Spleen (tissue), 11 donors: ENCODE data around the gene EID3. TPM values are rescaled to one million over a fixed set of nuclear protein-coding genes. Genes with fewer than 3 reads are reported as not detected.
"Not testable (repeated sequence)": the region's sequence is repeated elsewhere in the genome, so short reads cannot be mapped to it uniquely, and the experiment has no call there.

Experiments
- DNase-seq: peaks from one replicate; pipeline ENCODE4 v3.0.0-alpha.2; 2020
- H3K27ac ChIP-seq, 8 donors: fragments of 200-600 bp; sonication (generic) in 7 of 8; 1 replicate in 4 of 8; 2 replicates in 4 of 8; pipeline versions ENCODE4 v1.5.0 to v1.8.0; 2016 to 2021; ENCODE audit warnings: inconsistent platforms in 4 of 8, mild to moderate bottlenecking in 4 of 8, moderate library complexity in 1 of 8
- H3K27me3 ChIP-seq, 7 donors: fragments of 200-600 bp; sonication (generic) in 6 of 7; replicated peaks in 1 of 7; 1 replicate in 4 of 7; 2 replicates in 3 of 7; pipeline versions ENCODE4 v1.5.0 to v1.8.0; 2016 to 2021; ENCODE audit warnings: inconsistent platforms in 3 of 7, mild to moderate bottlenecking in 1 of 7
- H3K36me3 ChIP-seq, 6 donors: fragments of 200-600 bp; sonication (generic) in 5 of 6; 1 replicate in 4 of 6; 2 replicates in 2 of 6; pipeline versions ENCODE4 v1.5.0 to v1.8.0; 2016 to 2021; ENCODE audit warnings: inconsistent platforms in 2 of 6
- H3K4me1 ChIP-seq, 6 donors: fragments of 200-600 bp; sonication (generic) in 5 of 6; 1 replicate in 3 of 6; 2 replicates in 3 of 6; pipeline versions ENCODE4 v1.5.0 to v1.8.0; 2016 to 2021; ENCODE audit warnings: inconsistent platforms in 3 of 6
- H3K4me3 ChIP-seq, 8 donors: fragments of 200-600 bp; sonication (generic) in 7 of 8; 1 replicate in 4 of 8; 2 replicates in 4 of 8; pipeline versions ENCODE4 v1.5.0 to v1.8.0; 2016 to 2021; ENCODE audit warnings: inconsistent platforms in 4 of 8, mild to moderate bottlenecking in 4 of 8, moderate library complexity in 2 of 8
- H3K9me3 ChIP-seq, 8 donors: fragments of 200-600 bp; sonication (generic) in 7 of 8; 1 replicate in 4 of 8; 2 replicates in 4 of 8; pipeline versions ENCODE4 v1.5.0 to v1.8.0; 2016 to 2021; ENCODE audit warnings: inconsistent platforms in 4 of 8
- POLR2A ChIP-seq, 3 donors: fragments of 450-650 bp; IDR thresholded peaks; one replicate each; pipeline ENCODE4 v1.5.1; 2017; ENCODE audit warnings: antibody characterized with exemption in 3 of 3, mild to moderate bottlenecking in 1 of 3
- POLR2AphosphoS5 ChIP-seq, 3 donors: sonication (generic); formaldehyde crosslinking; IDR thresholded peaks; one replicate each; pipeline ENCODE4 v1.5.1; 2017; ENCODE audit warnings: antibody characterized with exemption in 3 of 3
- WGBS, 5 donors: extraction: QIAGEN DNeasy Blood & Tissue Kit in 3 of 5; methylation state at CpG; one replicate each; pipeline versions ENCODE4 v1.1.5 to v1.1.7; 2013 to 2018; 5-methylcytosine and 5-hydroxymethylcytosine counted together
- intact Hi-C: fragments of 100-400 bp; cut with DNase I; formaldehyde crosslinking; loops from one replicate; pipeline ENCODE4 v1.15.0; 2023; ENCODE audit warnings: low total_unique reads
- polyA plus RNA-seq, 3 donors: library from polyadenylated mRNA; stranded (reverse); fragments of 200-250 nt; gene quantifications; one replicate each; pipeline ENCODE4 v1.2.1, GENCODE V29; 2013
- total RNA-seq, 7 donors: library from RNA; depleted of rRNA in 3 of 7; stranded (reverse); fragments of >200 nt in 3 of 7; fragmentation: NEBNext Ultra II Directional in 4 of 7; extraction: Animal tissue kit (Norgen Biotek cat#: 25700) in 4 of 7; gene quantifications; one replicate each; pipeline versions ENCODE4 v1.1.0 to v1.2.1, GENCODE V29; 2016 to 2021
- TF ChIP-seq, protein P1 (sequence below), 11 experiments: fragments of 200-600 bp in 7 of 11; fragments of 450-650 bp in 4 of 11; sonication (generic) in 4 of 11; IDR thresholded peaks in 8 of 11; conservative IDR thresholded peaks in 3 of 11; 1 replicate in 7 of 11; 2 replicates in 4 of 11; pipeline versions ENCODE4 v1.4.0 to v1.8.0; 2016 to 2021; ENCODE audit warnings: antibody characterized with exemption in 11 of 11, inconsistent platforms in 4 of 11, mild to moderate bottlenecking in 1 of 11
- donor health status: healthy with polysubstance abuse.
- donor health status: DM: no; HTN: no; CAD: no; lungs with moderate emphysema.
- donor health status: DM: no; HTN: no; CAD: no.
- donor health status: Bipolar disorder and iron deficiency.
- donor health status: healthy.
- donor health status: DM: no; HTN: no; CAD: no.
- donor health status: DM: yes; HTN: yes; CAD: no.

EID3 gene
- total and polyA plus RNA-seq, 10 donors = 2.4 to 20.8 (median 6.1) TPM

DNA sequence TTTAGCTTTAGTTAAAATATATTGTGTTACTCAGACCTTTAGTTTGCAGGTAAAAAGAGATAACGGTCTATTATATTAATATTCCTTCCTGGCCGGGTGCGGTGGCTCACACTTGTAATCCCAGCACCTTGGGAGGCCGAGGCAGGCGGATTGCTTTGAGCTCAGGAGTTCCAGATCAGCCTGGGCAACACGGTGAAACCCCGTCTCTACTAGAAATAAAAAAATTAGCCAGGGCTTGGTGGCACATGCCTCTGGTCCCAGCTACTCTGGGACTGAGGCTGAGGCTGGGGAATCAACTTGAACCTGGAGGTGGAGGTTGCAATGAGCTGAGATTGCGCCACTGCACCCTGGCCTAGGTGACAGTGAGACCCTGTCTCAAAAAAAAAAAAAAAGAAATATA is 13.2 kb upstream of the EID3 start:
- no peaks in the 10 kb centered on the region for H3K9me3 ChIP-seq
- peak overlapping the region in 1 of 8 donors; percentile 97 for H3K27ac ChIP-seq
- intact Hi-C loops = no loop called here
- H3K4me3 ChIP-seq = peak overlapping the region in 3 of 8 donors; percentile 81 to 97 (median 85)
- TF ChIP-seq POLR2A (IDR thresholded peaks at IDR 0.05) = no peak
- TF ChIP-seq, protein P1, sequence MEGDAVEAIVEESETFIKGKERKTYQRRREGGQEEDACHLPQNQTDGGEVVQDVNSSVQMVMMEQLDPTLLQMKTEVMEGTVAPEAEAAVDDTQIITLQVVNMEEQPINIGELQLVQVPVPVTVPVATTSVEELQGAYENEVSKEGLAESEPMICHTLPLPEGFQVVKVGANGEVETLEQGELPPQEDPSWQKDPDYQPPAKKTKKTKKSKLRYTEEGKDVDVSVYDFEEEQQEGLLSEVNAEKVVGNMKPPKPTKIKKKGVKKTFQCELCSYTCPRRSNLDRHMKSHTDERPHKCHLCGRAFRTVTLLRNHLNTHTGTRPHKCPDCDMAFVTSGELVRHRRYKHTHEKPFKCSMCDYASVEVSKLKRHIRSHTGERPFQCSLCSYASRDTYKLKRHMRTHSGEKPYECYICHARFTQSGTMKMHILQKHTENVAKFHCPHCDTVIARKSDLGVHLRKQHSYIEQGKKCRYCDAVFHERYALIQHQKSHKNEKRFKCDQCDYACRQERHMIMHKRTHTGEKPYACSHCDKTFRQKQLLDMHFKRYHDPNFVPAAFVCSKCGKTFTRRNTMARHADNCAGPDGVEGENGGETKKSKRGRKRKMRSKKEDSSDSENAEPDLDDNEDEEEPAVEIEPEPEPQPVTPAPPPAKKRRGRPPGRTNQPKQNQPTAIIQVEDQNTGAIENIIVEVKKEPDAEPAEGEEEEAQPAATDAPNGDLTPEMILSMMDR (IDR thresholded peaks at IDR 0.05 in 8 of 11, conservative IDR thresholded peaks at IDR 0.05 in 3 of 11) = no peak
- no peak for TF ChIP-seq POLR2AphosphoS5 (IDR thresholded peaks at IDR 0.05)
- no peak for DNase-seq
- peaks cover 24 to 80% (median 48%) of the 10 kb centered on the region in 6 donors for H3K4me1 ChIP-seq
- 85 to 95% (median 89%) methylated on average over 8 of the region's 8 CpGs for WGBS, 5 donors
- no peaks in the 10 kb centered on the region for H3K27me3 ChIP-seq
- peaks cover 0 to 60% (median 10%) of the 10 kb centered on the region in 6 donors for H3K36me3 ChIP-seq

DNA sequence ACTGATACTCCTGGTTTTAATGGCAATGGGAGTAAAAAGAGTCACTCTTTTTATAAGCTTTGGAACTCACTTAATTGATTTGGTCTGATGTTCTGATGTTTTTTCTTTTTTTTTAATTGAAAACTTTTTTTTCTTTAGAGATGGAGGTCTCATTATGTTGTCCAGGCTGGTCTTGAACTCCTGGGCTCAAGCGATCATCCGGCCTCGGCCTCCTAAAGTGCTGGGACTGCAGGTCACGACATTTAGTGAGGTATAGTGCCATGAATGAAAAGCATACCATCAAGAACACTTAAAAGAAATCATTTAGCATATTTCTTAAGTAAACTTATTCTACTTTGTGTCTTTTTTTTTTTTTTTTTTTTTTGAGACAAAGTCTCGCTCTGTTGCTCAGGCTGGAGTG is 12.7 kb upstream of the EID3 start:
- no peak for TF ChIP-seq POLR2A (IDR thresholded peaks at IDR 0.05)
- no peak for TF ChIP-seq POLR2AphosphoS5 (IDR thresholded peaks at IDR 0.05)
- TF ChIP-seq, protein P1 (IDR thresholded peaks at IDR 0.05 in 8 of 11, conservative IDR thresholded peaks at IDR 0.05 in 3 of 11) = no peak
- H3K4me3 ChIP-seq = no peak overlapping the region
- H3K27me3 ChIP-seq = no peaks in the 10 kb centered on the region
- H3K4me1 ChIP-seq = peaks cover 23 to 82% (median 50%) of the 10 kb centered on the region in 6 donors
- no peak for DNase-seq
- intact Hi-C loops = no loop called here
- peaks cover 0 to 65% (median 11%) of the 10 kb centered on the region in 6 donors for H3K36me3 ChIP-seq
- WGBS, 5 donors = 91 to 99% (median 96%) methylated on average over 5 of the region's 5 CpGs
- no peaks in the 10 kb centered on the region for H3K9me3 ChIP-seq
- no peak overlapping the region for H3K27ac ChIP-seq

DNA sequence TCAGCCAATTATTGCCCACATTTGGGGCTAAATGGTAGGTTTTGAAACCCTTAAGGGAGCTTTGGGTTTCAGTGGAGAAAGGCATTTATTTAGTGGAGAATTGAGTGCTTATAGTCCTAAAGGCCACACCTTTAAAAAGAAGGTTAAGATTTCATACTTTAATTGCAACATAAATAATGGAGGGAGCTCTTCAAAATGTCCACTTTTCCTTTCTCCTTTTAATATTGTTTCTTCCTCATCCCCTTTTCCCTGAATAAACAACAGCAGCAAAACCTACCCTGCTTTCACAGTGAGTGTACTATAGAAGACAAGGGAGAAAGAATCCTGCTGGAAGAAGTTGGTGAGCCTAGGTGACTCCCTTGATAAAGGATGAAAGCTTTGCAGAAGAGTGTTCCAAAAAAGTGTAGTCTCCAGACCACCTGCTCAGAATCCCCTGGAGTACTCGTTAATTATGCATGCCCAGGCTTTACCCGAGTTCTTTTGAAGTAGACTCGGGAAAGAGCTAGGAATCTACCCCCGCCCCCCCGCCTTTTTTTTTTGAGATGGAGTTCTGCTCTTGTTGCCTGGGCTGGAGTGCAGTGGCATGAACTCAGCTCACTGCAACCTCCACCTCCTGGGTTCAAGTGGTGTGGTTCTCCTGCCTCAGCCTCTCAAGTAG is 11.5 kb upstream of the EID3 start:
- Histone ChIP-seq H3K27ac (no peak overlapping the region), H3K36me3 (peaks cover 0 to 76% (median 11%) of the 10 kb centered on the region in 6 donors), H3K27me3 (no peaks in the 10 kb centered on the region), H3K4me1 (peaks cover 17 to 79% (median 41%) of the 10 kb centered on the region in 6 donors), H3K4me3 (no peak overlapping the region), H3K9me3 (no peaks in the 10 kb centered on the region)
- intact Hi-C loops = no loop called here
- no peak for TF ChIP-seq POLR2AphosphoS5 (IDR thresholded peaks at IDR 0.05)
- TF ChIP-seq, protein P1 (IDR thresholded peaks at IDR 0.05 in 8 of 11, conservative IDR thresholded peaks at IDR 0.05 in 3 of 11) = no peak
- WGBS, 5 donors = 85 to 97% (median 91%) methylated on average over 5 of the region's 5 CpGs
- DNase-seq = no peak

DNA sequence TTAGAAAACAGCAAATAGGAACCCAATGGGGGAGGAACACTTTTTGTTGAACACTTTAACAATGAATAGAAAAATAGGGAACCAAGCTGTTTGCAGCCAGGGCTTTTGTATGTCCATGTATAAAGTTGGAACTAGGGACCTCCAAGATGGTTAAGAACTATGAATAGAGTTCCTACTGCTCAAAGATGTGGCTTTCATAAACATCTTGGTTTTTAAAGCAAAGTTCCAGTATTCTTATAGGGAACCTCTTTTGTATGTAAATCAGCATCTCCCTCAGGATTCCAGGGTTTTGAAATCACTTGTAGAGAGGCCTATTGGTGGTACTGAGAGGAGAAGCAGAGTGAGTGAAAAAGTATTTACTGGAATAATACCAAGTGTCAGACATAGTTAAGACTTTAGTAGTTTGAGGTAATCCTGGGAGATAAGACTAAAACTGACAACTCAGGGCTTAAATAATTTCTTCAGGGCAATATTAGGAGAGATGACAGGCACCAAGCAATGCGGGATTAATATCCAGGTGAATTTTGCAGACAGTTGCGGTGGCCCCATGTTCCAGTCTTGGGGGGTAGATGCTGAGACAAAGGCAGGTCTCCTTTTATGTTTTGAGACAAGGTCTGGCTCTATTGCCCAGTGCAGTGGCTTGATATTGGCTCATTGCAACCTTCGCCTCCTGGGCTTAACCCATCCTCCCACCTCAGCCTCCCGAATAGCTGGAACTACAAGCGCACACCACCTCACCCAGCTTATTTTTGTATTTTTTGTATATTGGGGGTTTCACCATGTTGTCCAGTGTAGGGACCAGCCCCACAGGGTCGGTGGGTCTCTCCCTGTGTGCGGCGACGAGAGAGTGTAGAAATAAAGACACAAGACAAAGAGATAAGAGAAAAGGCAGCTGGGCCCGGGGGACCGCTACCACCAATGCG is 10.4 kb upstream of the EID3 start:
- WGBS, 5 donors = 96 to 98% (median 97%) methylated on average over 12 of the region's 12 CpGs
- no peak for DNase-seq
- Histone ChIP-seq H3K4me3 (no peak overlapping the region), H3K27me3 (no peaks in the 10 kb centered on the region), H3K4me1 (peaks cover 12 to 80% (median 33%) of the 10 kb centered on the region in 6 donors), H3K9me3 (no peaks in the 10 kb centered on the region), H3K27ac (no peak overlapping the region), H3K36me3 (peaks cover 0 to 88% (median 11%) of the 10 kb centered on the region in 6 donors)
- intact Hi-C loops = no loop called here
- TF ChIP-seq, protein P1 (IDR thresholded peaks at IDR 0.05 in 8 of 11, conservative IDR thresholded peaks at IDR 0.05 in 3 of 11) = no peak
- TF ChIP-seq POLR2AphosphoS5 (IDR thresholded peaks at IDR 0.05) (no peak), POLR2A (IDR thresholded peaks at IDR 0.05) (no peak)

DNA sequence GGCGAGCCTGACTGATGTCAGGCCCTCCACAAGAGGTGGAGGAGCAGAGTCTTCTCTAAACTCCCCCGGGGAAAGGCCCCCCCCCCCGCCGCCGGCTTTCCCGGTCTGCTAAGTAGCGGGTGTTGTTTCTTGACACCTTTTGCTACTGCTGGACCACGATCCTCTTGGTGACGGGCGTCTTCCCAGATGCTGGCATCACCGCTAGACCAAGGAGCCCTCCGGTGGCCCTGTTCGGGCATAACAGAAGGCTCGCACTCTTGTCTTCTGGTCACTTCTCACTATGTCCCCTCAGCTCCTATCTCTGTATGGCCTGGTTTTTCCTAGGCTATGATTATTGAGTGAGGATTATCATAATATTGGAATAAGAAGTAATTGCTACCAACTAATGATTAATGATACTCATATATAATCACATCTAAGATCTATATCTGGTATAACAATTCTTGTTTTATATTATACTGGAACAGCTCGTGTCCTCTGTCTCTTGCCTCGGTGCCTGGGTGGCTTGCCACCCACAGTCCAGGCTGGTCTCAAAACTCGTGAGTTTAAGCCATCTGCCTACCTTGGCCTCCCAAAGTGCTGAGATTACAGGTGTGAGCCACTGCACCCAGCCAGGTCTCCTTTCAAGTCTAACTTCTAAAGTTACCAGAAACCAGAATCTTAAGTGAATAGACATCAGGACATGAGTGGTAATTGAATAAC is 9.2 kb upstream of the EID3 start:
- H3K27me3 ChIP-seq, H3K27ac ChIP-seq, intact Hi-C loops, H3K4me3 ChIP-seq, H3K9me3 ChIP-seq, DNase-seq: not testable (repeated sequence)
- 83 to 88% (median 87%) methylated on average over 11 to 17 of the region's 17 CpGs for WGBS, 5 donors
- peaks cover 8 to 82% (median 27%) of the 10 kb centered on the region in 6 donors for H3K4me1 ChIP-seq
- H3K36me3 ChIP-seq = peaks cover 0 to 100% (median 11%) of the 10 kb centered on the region in 6 donors
